ENCODE measurements around the gene RAB2B.
A peak's percentile ranks its signal among the peaks of the same experiment; 100 is the strongest.

Gene RAB2B

DNA sequence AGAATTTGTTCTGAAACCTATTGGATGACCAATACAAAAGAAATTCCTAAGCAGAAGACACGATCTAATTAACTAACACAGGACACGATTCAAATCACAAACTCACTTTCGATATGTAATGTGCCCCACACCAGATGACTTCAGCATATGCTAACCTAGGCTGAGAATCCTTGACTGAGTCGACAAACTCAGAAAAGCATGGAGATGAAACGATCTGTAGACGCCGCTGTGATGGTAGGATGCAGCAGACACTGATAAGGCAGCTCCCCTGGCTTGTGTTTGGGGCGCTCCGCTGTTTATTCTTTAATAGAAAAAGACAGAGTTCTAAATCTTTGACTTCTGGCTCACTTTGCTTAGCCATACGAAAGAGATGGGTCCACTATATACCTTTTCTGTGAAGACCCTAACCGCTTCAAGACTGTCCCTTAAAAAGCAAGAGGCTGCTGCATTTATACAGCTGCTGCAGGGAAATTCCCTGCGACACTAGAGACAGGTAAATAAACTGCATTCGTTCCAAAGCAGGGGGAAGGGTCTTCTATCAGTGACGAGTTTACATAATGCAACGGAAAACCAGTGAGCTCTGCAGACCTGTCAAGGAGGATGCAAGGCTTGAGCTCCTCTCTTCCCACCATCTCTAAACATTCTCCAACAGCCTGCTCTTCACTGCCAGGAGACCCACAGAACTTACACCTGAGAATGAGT is 21.8 kb downstream of the RAB2B start:
- no peak for TF ChIP-seq REST (IDR thresholded peaks at IDR 0.05; ENCODE audit: insufficient read depth in 1 of 2, low read depth in 2 of 2, low read length in 2 of 2)
- no peak for TF ChIP-seq TAF1 (IDR thresholded peaks at IDR 0.05; ENCODE audit: borderline replicate concordance, insufficient read depth, low read length)
- no peak for TF ChIP-seq SIN3A (IDR thresholded peaks at IDR 0.05; ENCODE audit: borderline replicate concordance, insufficient read depth, low read length)
- TF ChIP-seq FOXP2 (optimal IDR thresholded peaks at IDR 0.05; ENCODE audit: borderline replicate concordance, extremely low read depth, extremely low read length, insufficient read depth), result no peak
- TF ChIP-seq POLR2AphosphoS5 (IDR thresholded peaks at IDR 0.05; ENCODE audit: low read depth, low read length), result no peak

- no peak for TF ChIP-seq FOXP2 (optimal IDR thresholded peaks at IDR 0.05; ENCODE audit: borderline replicate concordance, extremely low read depth, extremely low read length, insufficient read depth)
- TF ChIP-seq TAF1 (IDR thresholded peaks at IDR 0.05; ENCODE audit: borderline replicate concordance, insufficient read depth, low read length), result no peak
- no peak for TF ChIP-seq POLR2AphosphoS5 (IDR thresholded peaks at IDR 0.05; ENCODE audit: low read depth, low read length)
- TF ChIP-seq SIN3A (IDR thresholded peaks at IDR 0.05; ENCODE audit: borderline replicate concordance, insufficient read depth, low read length), result no peak
- no peak for TF ChIP-seq REST (IDR thresholded peaks at IDR 0.05; ENCODE audit: insufficient read depth in 1 of 2, low read depth in 2 of 2, low read length in 2 of 2)
These were observed 26.9 kb downstream of the RAB2B start for GRCh38 chr14:21449899-21450216.

- TF ChIP-seq FOXP2 (optimal IDR thresholded peaks at IDR 0.05; ENCODE audit: borderline replicate concordance, extremely low read depth, extremely low read length, insufficient read depth) (no peak), POLR2AphosphoS5 (IDR thresholded peaks at IDR 0.05; ENCODE audit: low read depth, low read length) (no peak), TAF1 (IDR thresholded peaks at IDR 0.05; ENCODE audit: borderline replicate concordance, insufficient read depth, low read length) (no peak), REST (IDR thresholded peaks at IDR 0.05; ENCODE audit: insufficient read depth in 1 of 2, low read depth in 2 of 2, low read length in 2 of 2) (no peak), SIN3A (IDR thresholded peaks at IDR 0.05; ENCODE audit: borderline replicate concordance, insufficient read depth, low read length) (no peak)
These were observed 35.9 kb downstream of the RAB2B start for GRCh38 chr14:21440859-21441258.

GRCh38 chr14:21437063-21437901 is 39.5 kb downstream of the RAB2B start:
- TF ChIP-seq FOXP2 (optimal IDR thresholded peaks at IDR 0.05; ENCODE audit: borderline replicate concordance, extremely low read depth, extremely low read length, insufficient read depth) (no peak), POLR2AphosphoS5 (IDR thresholded peaks at IDR 0.05; ENCODE audit: low read depth, low read length) (peak; percentile 77), TAF1 (IDR thresholded peaks at IDR 0.05; ENCODE audit: borderline replicate concordance, insufficient read depth, low read length) (no peak), SIN3A (IDR thresholded peaks at IDR 0.05; ENCODE audit: borderline replicate concordance, insufficient read depth, low read length) (no peak), REST (IDR thresholded peaks at IDR 0.05; ENCODE audit: insufficient read depth in 1 of 2, low read depth in 2 of 2, low read length in 2 of 2) (no peak)
